GM18873 (cell line): ENCODE results near the gene GARNL3.

Experiments used
- ATAC-seq: cut with Tn5 transposase; IDR thresholded peaks from one replicate; pipeline ENCODE4 v1.9.1; 2021; ENCODE audit warnings: mild to moderate bottlenecking, moderate library complexity, moderate number of reproducible peaks; ENCODE audit not compliant: unreplicated experiment, low FRiP score

The GARNL3 gene

DNA sequence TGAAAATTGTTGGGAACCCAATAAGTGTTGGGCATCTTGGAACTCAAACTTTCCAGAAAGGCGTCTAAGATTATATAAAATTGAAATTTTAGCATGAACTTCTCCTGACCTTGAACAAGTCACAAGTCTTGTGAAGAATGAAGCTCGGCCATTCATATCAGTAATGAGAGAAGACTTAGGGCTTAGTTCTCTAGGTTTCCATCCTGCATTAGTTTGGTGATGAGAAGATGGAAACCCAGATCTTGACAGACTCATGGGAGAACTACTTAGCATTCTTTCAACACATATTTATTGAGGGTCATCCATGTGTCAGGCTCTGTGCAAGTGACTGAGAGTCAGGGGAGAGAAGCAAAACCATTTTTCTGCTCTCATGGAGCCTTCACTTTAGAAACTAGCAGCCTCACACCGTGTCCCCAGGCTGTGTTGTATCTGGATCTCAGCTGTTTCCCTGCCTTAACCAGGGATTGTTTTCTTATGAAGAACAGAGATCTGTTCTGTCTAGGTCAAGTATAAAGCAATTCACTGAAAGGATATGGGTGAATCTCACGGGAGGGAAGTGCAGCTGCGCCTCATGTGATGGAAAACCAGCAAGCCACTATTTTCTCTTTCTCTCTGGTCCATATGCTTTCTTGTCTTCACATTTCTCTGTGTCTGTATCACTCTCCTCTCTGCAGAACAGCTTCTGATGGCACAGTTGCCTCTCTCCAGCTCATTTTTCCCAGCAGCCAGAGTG lies 3.4 kb downstream of the GARNL3 start:
- ATAC-seq = no peak

GRCh38 chr9:127269449-127269848 lies 4.9 kb downstream of the GARNL3 start:
- ATAC-seq = no peak

DNA sequence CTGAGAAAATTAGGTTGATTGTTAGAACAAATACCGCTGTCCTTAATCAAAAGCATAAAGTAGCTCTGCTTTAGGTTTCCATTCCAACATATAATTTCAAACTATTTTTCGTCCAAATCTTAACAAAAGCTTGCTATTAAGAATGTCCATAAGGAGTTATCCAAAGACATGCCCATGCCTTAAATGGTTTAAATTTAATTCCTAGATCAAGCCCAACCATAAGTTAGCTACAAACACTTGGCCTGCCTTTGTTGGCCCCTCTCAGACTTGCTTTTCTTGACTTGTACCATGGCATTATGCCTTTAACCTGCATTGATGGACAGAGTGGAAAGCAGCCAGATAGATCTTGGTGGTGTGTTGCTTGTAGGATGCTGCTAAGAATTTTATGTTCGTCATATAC lies 8.8 kb downstream of the GARNL3 start:
- ATAC-seq = no peak

DNA sequence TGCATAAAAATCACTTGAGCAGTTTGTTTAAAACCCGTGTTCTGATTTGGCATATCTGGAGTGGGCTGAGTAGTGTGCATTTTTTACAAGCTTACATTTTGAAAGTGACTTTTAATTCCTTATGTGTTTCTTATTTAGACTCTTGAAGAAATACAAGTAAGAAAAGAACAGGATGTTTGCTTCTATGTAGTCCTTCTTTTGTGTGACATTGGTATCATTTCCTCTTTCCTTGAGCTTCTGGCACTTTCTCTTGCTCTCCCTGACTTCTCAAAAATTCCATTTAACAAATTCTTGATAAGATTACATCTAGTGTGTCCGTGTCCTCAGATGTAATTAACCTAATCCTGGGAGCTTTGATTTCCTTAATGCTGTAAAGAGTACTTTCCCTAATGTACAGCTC lies 12.5 kb downstream of the GARNL3 start:
- no peak for ATAC-seq

DNA sequence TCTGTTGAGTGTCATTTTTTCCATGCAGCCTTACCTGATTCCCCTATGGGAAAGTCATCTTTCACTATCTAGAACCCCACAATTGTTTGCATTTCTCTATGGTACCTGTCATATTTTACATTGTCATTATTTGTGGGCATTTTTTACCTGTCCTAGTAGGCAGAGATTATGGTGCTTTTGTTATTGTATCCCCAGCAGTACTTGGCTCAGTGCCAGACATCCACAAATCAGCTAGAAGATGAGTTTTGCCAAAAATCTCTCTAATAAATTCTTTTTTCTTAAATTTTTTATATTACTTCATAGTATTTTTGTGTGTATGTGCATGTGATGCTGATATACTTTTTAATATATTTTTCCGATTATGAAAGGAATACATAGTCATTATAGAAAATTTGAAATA lies 13.2 kb downstream of the GARNL3 start:
- ATAC-seq = no peak

GRCh38 chr9:127278372-127278771 lies 13.8 kb downstream of the GARNL3 start:
- no peak for ATAC-seq

DNA sequence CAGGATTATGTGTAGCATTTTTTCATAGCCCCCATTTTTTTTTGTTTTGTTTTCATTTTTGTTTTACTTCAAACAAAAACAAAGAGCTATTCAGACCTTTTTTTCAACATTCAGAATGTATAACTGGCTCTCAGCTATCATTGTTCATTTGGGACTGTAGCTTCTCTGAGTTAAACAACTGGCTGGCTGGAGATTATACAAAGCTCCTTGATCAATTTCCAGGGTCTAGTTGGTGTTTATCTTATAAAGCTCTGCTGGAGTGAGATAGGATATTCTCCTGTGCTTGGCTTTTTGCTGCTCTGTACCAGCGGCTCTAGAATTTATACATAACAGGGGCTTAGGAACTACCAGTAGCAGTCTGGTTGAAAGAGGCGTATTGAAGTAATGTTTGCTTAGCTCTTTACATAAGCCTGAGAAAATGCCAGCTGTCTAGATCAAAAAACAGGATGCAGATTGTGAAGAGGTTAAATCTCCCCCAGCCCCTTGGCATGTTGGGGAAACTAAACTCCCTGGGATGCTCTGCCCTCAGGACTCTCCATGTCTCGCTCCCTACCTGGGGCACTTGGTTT lies 15.2 kb downstream of the GARNL3 start:
- ATAC-seq = no peak

- ATAC-seq = no peak
Measured at GRCh38 chr9:127280880-127281660, 16.5 kb downstream of the GARNL3 start.

DNA sequence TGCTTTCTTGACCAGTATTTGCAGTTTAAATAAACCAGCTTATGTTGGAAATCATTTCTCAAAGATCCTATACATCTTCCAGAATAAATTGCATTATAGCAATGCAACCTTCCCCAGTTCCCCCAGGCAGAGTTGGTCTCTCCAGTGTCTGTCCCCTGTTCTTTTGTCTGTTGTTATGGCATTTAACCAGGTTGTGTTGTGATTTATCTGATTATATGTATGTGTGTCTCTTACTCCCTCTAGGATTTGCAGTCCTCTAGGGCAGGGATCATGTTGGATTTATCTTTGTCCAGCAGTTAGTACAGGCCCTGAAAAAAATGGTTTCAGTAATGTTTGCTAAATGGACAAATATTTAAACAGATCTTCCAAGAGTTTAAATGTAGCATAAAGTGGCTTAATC lies 17.3 kb downstream of the GARNL3 start:
- no peak for ATAC-seq

- no peak for ATAC-seq
Measured at GRCh38 chr9:127282611-127283010, 18.0 kb downstream of the GARNL3 start.

GRCh38 chr9:127283135-127283534 lies 18.6 kb downstream of the GARNL3 start:
- ATAC-seq = no peak

DNA sequence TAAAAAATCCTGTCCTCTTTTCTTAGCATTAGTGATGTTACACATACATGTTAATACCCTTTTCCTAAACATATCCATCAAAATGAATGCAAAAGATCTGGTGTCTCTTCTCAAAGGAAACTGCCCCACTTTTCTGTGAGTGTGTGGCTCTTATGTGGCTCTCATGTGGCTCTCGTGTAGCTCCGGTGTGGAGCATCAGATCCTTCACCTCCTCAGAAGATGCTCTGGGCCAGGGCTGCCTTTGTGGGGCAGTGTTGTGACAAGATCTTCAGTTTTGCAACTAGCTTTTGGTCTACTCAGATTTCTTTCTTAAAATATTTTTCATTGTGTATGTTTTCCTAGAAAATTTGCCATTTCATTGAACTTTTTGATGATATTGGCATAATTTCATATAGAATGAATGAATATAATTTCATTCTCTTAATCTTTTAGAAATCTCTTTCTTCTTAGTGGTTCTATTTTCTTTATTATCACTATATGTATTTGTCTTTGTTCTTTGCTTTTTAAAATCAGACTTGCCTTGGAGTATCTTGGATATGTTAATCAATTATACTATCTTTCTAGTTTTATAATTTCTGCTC lies 19.4 kb downstream of the GARNL3 start:
- no peak for ATAC-seq

GRCh38 chr9:127285965-127286364 lies 21.4 kb downstream of the GARNL3 start:
- no peak for ATAC-seq

GRCh38 chr9:127290561-127291065 lies 26.0 kb downstream of the GARNL3 start:
- ATAC-seq = no peak

DNA sequence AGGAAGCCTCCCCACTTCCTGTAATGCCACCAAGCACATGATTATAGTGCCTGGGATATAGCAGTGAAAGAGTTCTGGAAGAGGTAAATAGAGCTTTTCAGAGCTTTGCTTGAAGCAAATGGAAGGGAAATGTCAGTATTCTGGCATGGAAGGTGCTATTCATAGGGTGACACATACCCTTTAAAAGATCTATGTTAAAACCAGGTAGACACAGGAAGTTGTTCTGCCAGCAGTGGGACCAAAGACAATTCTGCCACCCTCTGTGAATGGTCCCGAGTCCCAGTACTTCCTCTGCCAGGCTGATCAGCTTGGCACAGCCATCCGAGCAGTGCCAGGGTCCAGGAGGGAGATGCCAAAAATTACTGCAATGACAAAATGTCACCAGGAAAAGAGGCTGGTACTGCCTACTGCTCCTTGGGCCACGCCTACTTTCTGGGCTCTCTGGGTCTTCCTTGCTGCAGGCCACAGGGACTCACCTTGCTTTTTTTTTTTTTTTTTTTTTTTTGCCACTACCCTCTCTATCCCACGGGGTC lies 26.7 kb downstream of the GARNL3 start:
- no peak for ATAC-seq

DNA sequence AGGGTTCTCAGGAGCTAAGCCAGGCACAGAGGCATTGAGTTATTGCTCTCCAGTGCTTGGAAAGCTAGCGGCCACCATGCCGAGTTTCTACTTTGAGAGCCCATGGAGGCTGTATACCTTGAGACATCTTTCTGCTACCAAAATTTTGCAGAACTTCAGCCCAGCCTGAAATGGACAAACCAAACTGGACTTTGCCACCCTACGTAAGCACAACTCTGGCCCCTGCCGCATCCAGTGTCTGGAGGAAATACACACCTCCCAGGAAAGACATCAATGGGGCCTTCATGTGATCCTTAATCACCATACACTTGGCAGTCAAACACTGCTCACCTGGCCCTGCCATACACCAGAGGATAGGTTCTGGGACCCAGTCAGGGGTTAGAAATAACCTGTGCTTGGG lies 27.8 kb downstream of the GARNL3 start:
- no peak for ATAC-seq

DNA sequence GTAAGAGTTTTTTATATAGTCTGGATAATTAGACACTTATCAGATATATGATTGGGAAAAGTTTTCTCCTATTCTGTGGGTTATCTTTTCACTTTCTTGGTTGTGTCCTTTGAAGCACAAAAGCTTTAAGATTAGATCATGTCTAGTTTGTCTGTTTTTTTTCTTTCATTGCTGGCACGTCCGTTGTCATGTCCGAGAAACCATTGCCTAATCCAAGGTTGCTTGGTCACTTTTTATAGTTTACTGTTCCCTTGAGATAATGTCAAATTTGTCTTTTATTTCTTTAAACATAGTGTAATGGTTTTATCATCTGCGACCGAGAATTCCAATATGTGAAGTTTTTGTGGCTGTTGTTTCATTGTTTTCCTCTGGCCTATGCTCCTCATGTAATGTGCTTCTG lies 28.8 kb downstream of the GARNL3 start:
- ATAC-seq = no peak

GRCh38 chr9:127293767-127294166 lies 29.2 kb downstream of the GARNL3 start:
- no peak for ATAC-seq

- no peak for ATAC-seq
Measured at GRCh38 chr9:127295005-127295404, 30.4 kb downstream of the GARNL3 start.

GRCh38 chr9:127300886-127301447 lies 36.4 kb downstream of the GARNL3 start:
- ATAC-seq = no peak

DNA sequence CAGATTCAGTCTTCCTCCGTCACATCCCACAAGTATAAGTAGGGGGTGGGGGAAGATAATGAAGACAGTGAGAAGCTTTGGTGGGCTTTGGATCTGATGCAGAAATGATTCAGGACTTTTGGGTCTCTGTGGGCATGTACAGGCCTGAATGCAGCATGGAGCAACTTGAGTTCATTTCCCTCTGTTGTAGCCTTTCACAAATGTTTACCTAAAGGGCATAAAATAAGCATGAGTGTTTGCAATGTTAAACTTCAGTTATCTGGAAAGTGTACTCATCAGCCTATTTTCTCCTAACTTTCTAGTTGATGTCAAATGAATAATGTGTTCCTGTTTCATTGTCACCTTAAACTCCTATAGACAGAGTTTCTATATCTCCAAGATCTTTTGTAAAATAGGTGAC lies 39.3 kb downstream of the GARNL3 start:
- no peak for ATAC-seq
